ENCODE data around the gene ZNF385D.

Gene ZNF385D

DNA sequence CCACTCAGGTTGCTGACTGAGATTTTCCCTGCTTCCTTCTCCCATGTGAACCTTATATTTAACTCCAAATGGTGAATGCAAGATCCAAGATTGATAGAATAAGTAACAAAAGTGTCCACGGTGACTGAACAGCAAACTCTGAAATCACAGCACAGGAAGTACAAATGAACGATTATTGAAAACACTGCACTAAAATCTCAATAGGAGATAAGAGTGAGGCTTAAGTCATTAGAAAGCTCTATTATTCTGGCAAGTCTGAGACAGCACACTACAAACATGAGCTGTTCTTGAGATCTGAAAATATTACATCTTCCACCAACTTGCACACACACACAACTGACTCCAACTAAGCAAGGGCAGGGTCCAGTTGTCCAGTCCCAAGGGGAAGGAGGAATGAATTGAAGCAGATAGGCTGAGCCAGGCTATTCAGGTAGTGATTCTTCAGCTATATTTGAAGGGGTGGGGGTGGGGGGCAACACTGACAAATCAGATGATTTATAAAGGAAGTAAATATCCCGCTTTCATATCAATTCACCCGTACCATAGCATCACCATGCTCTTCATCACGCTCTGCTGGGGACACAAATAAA lies 2.9 kb downstream of the ZNF385D start:
- DNase-seq (ENCODE audit: extremely low read depth, insufficient read length) = no peak
- TF ChIP-seq, protein P1, sequence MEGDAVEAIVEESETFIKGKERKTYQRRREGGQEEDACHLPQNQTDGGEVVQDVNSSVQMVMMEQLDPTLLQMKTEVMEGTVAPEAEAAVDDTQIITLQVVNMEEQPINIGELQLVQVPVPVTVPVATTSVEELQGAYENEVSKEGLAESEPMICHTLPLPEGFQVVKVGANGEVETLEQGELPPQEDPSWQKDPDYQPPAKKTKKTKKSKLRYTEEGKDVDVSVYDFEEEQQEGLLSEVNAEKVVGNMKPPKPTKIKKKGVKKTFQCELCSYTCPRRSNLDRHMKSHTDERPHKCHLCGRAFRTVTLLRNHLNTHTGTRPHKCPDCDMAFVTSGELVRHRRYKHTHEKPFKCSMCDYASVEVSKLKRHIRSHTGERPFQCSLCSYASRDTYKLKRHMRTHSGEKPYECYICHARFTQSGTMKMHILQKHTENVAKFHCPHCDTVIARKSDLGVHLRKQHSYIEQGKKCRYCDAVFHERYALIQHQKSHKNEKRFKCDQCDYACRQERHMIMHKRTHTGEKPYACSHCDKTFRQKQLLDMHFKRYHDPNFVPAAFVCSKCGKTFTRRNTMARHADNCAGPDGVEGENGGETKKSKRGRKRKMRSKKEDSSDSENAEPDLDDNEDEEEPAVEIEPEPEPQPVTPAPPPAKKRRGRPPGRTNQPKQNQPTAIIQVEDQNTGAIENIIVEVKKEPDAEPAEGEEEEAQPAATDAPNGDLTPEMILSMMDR (IDR thresholded peaks at IDR 0.05; ENCODE audit: insufficient read depth, low read length, poor library complexity, severe bottlenecking) = no peak
- H3K27me3 ChIP-seq (replicated peaks; ENCODE audit: control insufficient read depth, insufficient read depth, low read length) = no peaks in the 10 kb centered on the region
- H3K4me3 ChIP-seq (replicated peaks; ENCODE audit: low read depth, low read length) = no peak overlapping the region
- H3K36me3 ChIP-seq (ENCODE audit: control insufficient read depth, insufficient read depth, low read length) = no peaks in the 10 kb centered on the region

- H3K4me3 ChIP-seq (replicated peaks; ENCODE audit: low read depth, low read length) = no peak overlapping the region
- DNase-seq (ENCODE audit: extremely low read depth, insufficient read length) = no peak
- TF ChIP-seq, protein P1 (IDR thresholded peaks at IDR 0.05; ENCODE audit: insufficient read depth, low read length, poor library complexity, severe bottlenecking) = no peak
- H3K27me3 ChIP-seq (replicated peaks; ENCODE audit: control insufficient read depth, insufficient read depth, low read length) = no peaks in the 10 kb centered on the region
- no peaks in the 10 kb centered on the region for H3K36me3 ChIP-seq (ENCODE audit: control insufficient read depth, insufficient read depth, low read length)
These were observed 3.6 kb downstream of the ZNF385D start for GRCh38 chr3:21747376-21747775.

DNA sequence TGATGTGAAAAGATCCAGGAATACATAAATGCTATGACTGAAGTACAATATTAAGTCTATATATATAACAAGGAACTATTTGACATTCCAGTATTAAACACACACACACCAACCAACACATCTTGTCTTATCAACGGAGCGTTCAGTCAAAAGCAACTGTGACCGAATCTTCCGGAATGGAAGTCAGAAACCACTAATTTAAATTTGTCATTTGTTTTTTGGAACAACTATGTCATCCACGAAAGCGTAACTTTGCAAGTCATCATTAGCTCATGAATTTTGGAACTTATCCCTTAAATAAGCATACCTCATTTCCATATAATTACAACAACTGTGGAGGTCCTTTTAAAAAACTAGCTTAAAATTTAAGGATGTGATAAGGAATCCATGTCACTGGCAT lies 5.0 kb downstream of the ZNF385D start:
- Histone ChIP-seq H3K27me3 (replicated peaks; ENCODE audit: control insufficient read depth, insufficient read depth, low read length) (no peaks in the 10 kb centered on the region), H3K36me3 (ENCODE audit: control insufficient read depth, insufficient read depth, low read length) (no peaks in the 10 kb centered on the region), H3K4me3 (replicated peaks; ENCODE audit: low read depth, low read length) (no peak overlapping the region)
- TF ChIP-seq, protein P1 (IDR thresholded peaks at IDR 0.05; ENCODE audit: insufficient read depth, low read length, poor library complexity, severe bottlenecking) = no peak
- DNase-seq (ENCODE audit: extremely low read depth, insufficient read length) = no peak

- no peak for DNase-seq (ENCODE audit: extremely low read depth, insufficient read length)
- TF ChIP-seq, protein P1 (IDR thresholded peaks at IDR 0.05; ENCODE audit: insufficient read depth, low read length, poor library complexity, severe bottlenecking) = no peak
- no peaks in the 10 kb centered on the region for H3K36me3 ChIP-seq (ENCODE audit: control insufficient read depth, insufficient read depth, low read length)
- H3K4me3 ChIP-seq (replicated peaks; ENCODE audit: low read depth, low read length) = no peak overlapping the region
- H3K27me3 ChIP-seq (replicated peaks; ENCODE audit: control insufficient read depth, insufficient read depth, low read length) = no peaks in the 10 kb centered on the region
These were observed 6.2 kb downstream of the ZNF385D start for GRCh38 chr3:21744793-21745192.

DNA sequence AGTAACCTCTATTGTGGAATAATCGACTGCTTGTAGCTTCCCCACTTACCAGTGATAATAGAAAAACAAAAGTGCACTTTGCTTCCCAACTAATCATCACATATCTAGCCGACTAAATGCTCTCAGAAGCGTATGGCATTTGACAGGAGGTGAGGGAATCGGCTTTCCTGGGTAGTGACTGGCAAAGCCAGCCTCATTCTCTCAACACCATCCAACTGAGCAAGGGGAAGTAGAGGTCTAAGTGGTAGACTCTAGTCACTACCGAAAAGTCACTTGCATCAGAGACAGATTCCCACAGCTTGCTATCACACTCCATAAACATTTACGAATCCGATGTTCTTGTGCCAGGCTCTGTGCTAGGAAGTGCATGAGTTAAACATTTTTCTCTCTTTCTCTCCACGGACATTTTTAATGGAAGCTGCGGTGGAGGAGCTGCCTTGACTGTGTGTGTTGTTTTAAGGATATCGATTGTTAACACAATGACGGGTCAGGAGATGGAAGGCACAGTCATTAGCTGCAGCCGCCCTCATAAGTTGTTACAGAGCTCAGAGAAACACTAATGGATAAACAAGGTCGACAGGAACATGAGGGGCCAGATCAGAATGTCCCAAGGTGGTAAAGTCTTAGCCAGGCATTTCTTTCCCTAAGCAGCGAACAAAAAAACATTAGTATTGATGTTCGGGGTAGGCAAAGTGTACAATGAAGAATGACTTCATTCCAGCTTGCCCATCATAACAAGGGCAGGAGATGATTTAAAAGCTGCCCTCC lies 11.9 kb downstream of the ZNF385D start:
- DNase-seq (ENCODE audit: extremely low read depth, insufficient read length) = no peak

More for the DNA sequence above, 11.9 kb downstream of the ZNF385D start:
- TF ChIP-seq, protein P1 (IDR thresholded peaks at IDR 0.05; ENCODE audit: insufficient read depth, low read length, poor library complexity, severe bottlenecking) = no peak
- Histone ChIP-seq H3K27me3 (replicated peaks; ENCODE audit: control insufficient read depth, insufficient read depth, low read length) (no peaks in the 10 kb centered on the region), H3K4me3 (replicated peaks; ENCODE audit: low read depth, low read length) (no peak overlapping the region), H3K36me3 (ENCODE audit: control insufficient read depth, insufficient read depth, low read length) (no peaks in the 10 kb centered on the region)

Data from GM06990 (cell line).